Measurements from ENCODE around the gene PCBP4. TPM values are rescaled to one million over a fixed set of nuclear protein-coding genes. Genes with fewer than 3 reads are reported as not detected.
A peak's percentile ranks its signal among the peaks of the same experiment; 100 is the strongest.

The PCBP4 gene
- total and polyA plus RNA-seq, 2 experiments from 2014 or later: 114 to 226 TPM

- H3K27me3 ChIP-seq: no peaks in the 10 kb centered on the region
- DNase-seq (ENCODE audit: low read depth in 1 of 2, low spot score in 1 of 2): peak; percentile 57 to 63
- peak overlapping the region; percentile 85 for H3K4me3 ChIP-seq
- H3K4me1 ChIP-seq (ENCODE audit: low read depth): peaks cover 17% of the 10 kb centered on the region
- peak overlapping the region; percentile 86 for H3K27ac ChIP-seq
- H3K9me3 ChIP-seq (ENCODE audit: low read depth): no peaks in the 10 kb centered on the region
- no peaks in the 10 kb centered on the region for H3K36me3 ChIP-seq
- TF ChIP-seq CTCF (IDR thresholded peaks at IDR 0.05; ENCODE audit: low read depth, low read length): no peak
These were observed 1.0 kb upstream of the PCBP4 start for GRCh38 chr3:51968170-51968775.

DNA sequence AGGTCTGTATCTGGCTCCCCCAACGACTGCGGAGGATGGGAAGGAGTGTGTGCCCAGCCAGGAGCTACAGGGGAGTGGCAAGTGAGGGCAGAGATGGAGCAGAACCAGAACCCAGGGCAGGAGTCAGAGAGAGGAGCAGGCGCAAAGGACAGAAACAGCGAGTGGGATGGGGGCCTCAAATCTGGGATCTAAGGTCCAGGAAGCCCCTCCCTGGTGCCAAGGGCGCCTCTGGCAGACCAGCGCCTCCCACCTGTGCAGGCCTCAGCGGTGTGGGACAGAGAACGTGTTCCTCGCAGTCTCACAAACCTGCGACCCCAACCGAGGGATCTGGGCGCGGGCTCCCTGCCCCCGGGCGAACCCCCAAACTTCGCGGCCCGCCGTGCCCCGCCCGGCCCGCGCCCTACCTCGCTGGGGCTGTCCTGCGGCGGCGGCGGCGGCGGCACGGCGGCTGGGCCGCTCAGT, 301 bp downstream of the PCBP4 start:
- no peak for TF ChIP-seq CTCF (IDR thresholded peaks at IDR 0.05; ENCODE audit: low read depth, low read length)
- H3K36me3 ChIP-seq: no peaks in the 10 kb centered on the region
- no peaks in the 10 kb centered on the region for H3K27me3 ChIP-seq
- peak overlapping the region; percentile 89 for H3K27ac ChIP-seq
- peak overlapping the region; percentile 85 for H3K4me3 ChIP-seq
- no peak for DNase-seq (ENCODE audit: low read depth in 1 of 2, low spot score in 1 of 2)
- H3K9me3 ChIP-seq (ENCODE audit: low read depth): no peaks in the 10 kb centered on the region
- peaks cover 19% of the 10 kb centered on the region for H3K4me1 ChIP-seq (ENCODE audit: low read depth)

DNA sequence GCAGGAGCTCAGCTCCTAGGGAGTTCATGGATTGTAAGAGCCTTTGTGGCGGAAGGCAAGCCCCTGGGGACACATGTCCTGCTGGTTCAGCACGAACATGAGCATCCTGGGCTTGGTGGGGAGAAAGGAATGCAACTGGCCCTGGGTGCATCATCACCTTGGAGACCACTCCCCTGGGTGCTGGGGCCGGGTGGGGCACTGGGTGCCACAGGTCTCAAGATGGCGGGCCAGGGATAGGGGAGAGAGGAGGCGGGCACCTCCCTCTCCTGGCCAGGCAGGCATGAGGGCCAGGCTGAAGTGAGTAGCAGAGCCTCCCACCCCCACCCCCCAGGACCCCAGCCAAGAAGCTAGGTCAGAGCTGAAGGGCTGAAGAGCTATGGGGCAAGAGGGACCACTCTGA, 768 bp downstream of the PCBP4 start:
- no peak for DNase-seq (ENCODE audit: low read depth in 1 of 2, low spot score in 1 of 2)
- peaks cover 19% of the 10 kb centered on the region for H3K4me1 ChIP-seq (ENCODE audit: low read depth)
- no peak for TF ChIP-seq CTCF (IDR thresholded peaks at IDR 0.05; ENCODE audit: low read depth, low read length)
- no peaks in the 10 kb centered on the region for H3K9me3 ChIP-seq (ENCODE audit: low read depth)
- H3K36me3 ChIP-seq: no peaks in the 10 kb centered on the region
- H3K27ac ChIP-seq: no peak overlapping the region
- H3K4me3 ChIP-seq: peak overlapping the region; percentile 85
- H3K27me3 ChIP-seq: no peaks in the 10 kb centered on the region

- H3K4me1 ChIP-seq (ENCODE audit: low read depth): peaks cover 19% of the 10 kb centered on the region
- no peaks in the 10 kb centered on the region for H3K9me3 ChIP-seq (ENCODE audit: low read depth)
- no peak overlapping the region for H3K4me3 ChIP-seq
- no peaks in the 10 kb centered on the region for H3K27me3 ChIP-seq
- no peak overlapping the region for H3K27ac ChIP-seq
- DNase-seq (ENCODE audit: low read depth in 1 of 2, low spot score in 1 of 2): no peak
- no peaks in the 10 kb centered on the region for H3K36me3 ChIP-seq
- TF ChIP-seq CTCF (IDR thresholded peaks at IDR 0.05; ENCODE audit: low read depth, low read length): no peak
These were observed 1.2 kb downstream of the PCBP4 start for GRCh38 chr3:51966016-51966415.

- Histone ChIP-seq H3K27ac (no peak overlapping the region), H3K9me3 (ENCODE audit: low read depth) (no peaks in the 10 kb centered on the region), H3K36me3 (no peaks in the 10 kb centered on the region), H3K4me3 (no peak overlapping the region), H3K27me3 (no peaks in the 10 kb centered on the region), H3K4me1 (ENCODE audit: low read depth) (peaks cover 19% of the 10 kb centered on the region)
- TF ChIP-seq CTCF (IDR thresholded peaks at IDR 0.05; ENCODE audit: low read depth, low read length): no peak
- no peak for DNase-seq (ENCODE audit: low read depth in 1 of 2, low spot score in 1 of 2)
These were observed 2.7 kb downstream of the PCBP4 start for GRCh38 chr3:51964521-51964920.

Data from cardiac muscle cell (in vitro differentiated cells and primary cell).